GM12878 (cell line): ENCODE results near the gene CPEB3. TPM values are rescaled to one million over a fixed set of nuclear protein-coding genes. Genes with fewer than 3 reads are reported as not detected.

ENCODE experiments used
- ATAC-seq: fragments of 200-7000 bp; cut with Tn5 transposase; 3 replicates; pipeline ENCODE4 v1.9.1; 2020; ENCODE audit warnings: mild to moderate bottlenecking, moderate library complexity
- BruUV-seq: library from RNA; stranded (reverse); fragments of 400-500 nt; replicated peaks from 2 replicates; lab custom pipeline; 2021; lab: Mats Ljungman, UMichigan
- CTCF ChIA-PET: fragments of 300-600 bp; sonication (Branson Sonifier 250); formaldehyde crosslinking; extraction: SDS; loops from one replicate; lab custom pipeline; 2021; ENCODE audit warnings: inconsistent platforms; lab: Yijun Ruan, JAX
- POLR2A ChIA-PET: fragments of 350-600 bp; formaldehyde crosslinking; extraction: SDS; loops from one replicate; lab custom pipeline; 2021; ENCODE audit warnings: inconsistent platforms; lab: Charles Lee
- RAD21 ChIA-PET: fragments of 300-600 bp; sonication (Branson Sonifier 250); formaldehyde crosslinking; loops from one replicate; lab custom pipeline; 2023; ENCODE audit warnings: antibody characterized with exemption; ENCODE audit not compliant: unreplicated experiment; lab: Charles Lee
- SMC1A ChIA-PET: fragments of 300-600 bp; sonication (Branson Sonifier 250); formaldehyde crosslinking; loops from one replicate; lab custom pipeline; 2023; ENCODE audit not compliant: unreplicated experiment, uncharacterized antibody; lab: Charles Lee
- DNase-seq: peaks from one replicate; pipeline ENCODE4 v3.0.0-alpha.2; 2011; ENCODE audit warnings: low read depth, low spot score
- FAIRE-seq: peaks from 3 replicates; lab custom pipeline; 2011; peaks lifted over from hg19 to GRCh38; lab: Jason Lieb, UNC
- H2AFZ ChIP-seq: 2 replicates; pipeline ENCODE4 v1.6.0; 2011; ENCODE audit warnings: low read depth, low read length, control low read depth; ENCODE audit not compliant: control insufficient read depth
- H3K27ac ChIP-seq: 2 replicates; pipeline ENCODE4 v1.5.1; 2011; ENCODE audit warnings: control low read depth; ENCODE audit not compliant: control insufficient read depth, insufficient read depth
- H3K27me3 ChIP-seq, 2 experiments: replicated peaks in 1 of 2; 2 replicates each; pipeline versions ENCODE4 v1.6.0 to v1.6.1; 2011; ENCODE audit warnings: low read length in 1 of 2; ENCODE audit not compliant: control insufficient read depth in 2 of 2, insufficient read depth in 2 of 2
- H3K36me3 ChIP-seq, 2 experiments: 2 replicates each; pipeline ENCODE4 v1.5.1; 2011; ENCODE audit warnings: low read length in 1 of 2; ENCODE audit not compliant: control insufficient read depth in 2 of 2, insufficient read depth in 2 of 2
- H3K4me1 ChIP-seq: 2 replicates; pipeline ENCODE4 v1.6.1; 2011; ENCODE audit warnings: mild to moderate bottlenecking, low read length, moderate library complexity, mixed read lengths; ENCODE audit not compliant: control insufficient read depth, insufficient read depth
- H3K4me2 ChIP-seq: 2 replicates; pipeline ENCODE4 v1.6.0; 2011; ENCODE audit warnings: control low read depth; ENCODE audit not compliant: control insufficient read depth, insufficient read depth
- H3K4me3 ChIP-seq: fragments of 200-600 bp; sonication (generic); 2 replicates; pipeline ENCODE4 v1.5.1; 2016
- H3K79me2 ChIP-seq: 2 replicates; pipeline ENCODE4 v1.6.0; 2011; ENCODE audit warnings: low read length; ENCODE audit not compliant: control insufficient read depth, insufficient read depth
- H3K9ac ChIP-seq: 2 replicates; pipeline ENCODE4 v1.8.0; 2011; ENCODE audit warnings: low read length, control low read depth, mixed read lengths; ENCODE audit not compliant: control insufficient read depth, insufficient read depth
- H3K9me3 ChIP-seq: replicated peaks from 3 replicates; pipeline ENCODE4 v1.5.1; 2011; ENCODE audit warnings: mild to moderate bottlenecking, low read length; ENCODE audit not compliant: control insufficient read depth, insufficient read depth
- H4K20me1 ChIP-seq: 2 replicates; pipeline ENCODE4 v1.6.0; 2011; ENCODE audit not compliant: control insufficient read depth, insufficient read depth
- BACH1 ChIP-seq: fragments of 450-650 bp; IDR thresholded peaks from 2 replicates; pipeline ENCODE4 v1.6.1; 2017; ENCODE audit warnings: mild to moderate bottlenecking, borderline replicate concordance
- CHD1 ChIP-seq: IDR thresholded peaks from 2 replicates; pipeline ENCODE4 v1.6.1; 2012; ENCODE audit warnings: low read depth, low read length, improper control_type of control experiment
- ESRRA ChIP-seq: IDR thresholded peaks from 2 replicates; pipeline ENCODE4 v1.6.1; 2012; ENCODE audit warnings: mild to moderate bottlenecking, low read length, improper control_type of control experiment
- NRF1 ChIP-seq: conservative IDR thresholded peaks from 2 replicates; pipeline ENCODE4 v1.6.1; 2011; ENCODE audit warnings: mild to moderate bottlenecking, low read depth, low read length, improper control_type of control experiment
- SP1 ChIP-seq: IDR thresholded peaks from one replicate; pipeline ENCODE4 v1.6.1; 2011; ENCODE audit warnings: low read depth, low read length
- ZNF687 ChIP-seq: fragments of 450-650 bp; IDR thresholded peaks from 2 replicates; pipeline ENCODE4 v1.6.1; 2017; ENCODE audit warnings: mild to moderate bottlenecking, moderate library complexity
- WGBS: methylation state at CpG from one replicate; pipeline ENCODE4 v1.1.6; 2016; ENCODE audit warnings: low lambda C conversion rate; ENCODE audit not compliant: insufficient replicate concordance, insufficient coverage; ENCODE audit errors: missing lambda C conversion rate; 5-methylcytosine and 5-hydroxymethylcytosine counted together
- in situ Hi-C: fragments of 300-500 bp; cut with MboI; formaldehyde crosslinking; loops from 9 replicates; pipeline ENCODE4 v1.14.3; 2018; ENCODE audit warnings: mixed read lengths
- intact Hi-C: fragments of 100-400 bp; cut with micrococcal nuclease; formaldehyde crosslinking; loops from one replicate; pipeline ENCODE4 v1.14.2; 2022; ENCODE audit not compliant: unreplicated experiment
- polyA plus RNA-seq, 11 experiments: library from polyadenylated mRNA; depleted of rRNA in 4 of 11; unstranded in 6 of 11; stranded (reverse) in 5 of 11; fragments of >200 nt; fragmentation: Nextera tagmentation in 4 of 11; fragmentation: Illumina TruSeq in 1 of 11; extraction: Ambion mirVana in 4 of 11; extraction: Trizol in 1 of 11; gene quantifications; 1 replicate in 1 of 11; 2 replicates in 10 of 11; pipeline versions ENCODE4 v1.2.1 to v1.2.3, GENCODE V29; 2011 to 2016; ENCODE audit warnings: inconsistent platforms in 2 of 11, missing spikeins in 2 of 11, low read depth in 1 of 11
- total RNA-seq, 4 experiments: library from RNA; depleted of rRNA in 3 of 4; stranded (reverse); fragments of >200 nt in 3 of 4; fragmentation: Illumina TruSeq in 1 of 4; extraction: Trizol in 1 of 4; gene quantifications; 2 replicates each; pipeline versions ENCODE4 v1.2.1 to v1.2.3, GENCODE V29; 2013 to 2021
- TF ChIP-seq, protein P1 (sequence below): fragments of 450-650 bp; conservative IDR thresholded peaks from 2 replicates; pipeline ENCODE4 v1.6.1; 2017; ENCODE audit warnings: mild to moderate bottlenecking, moderate library complexity
- TF ChIP-seq, protein P2 (sequence below): IDR thresholded peaks from 2 replicates; pipeline ENCODE4 v1.6.1; 2011; ENCODE audit warnings: low read depth, mild to moderate bottlenecking, low read length, moderate library complexity, borderline replicate concordance; ENCODE audit errors: extremely low read depth

CPEB3 gene
- total and polyA plus RNA-seq, 10 of the 15 experiments (the other 5 are each of a cell fraction or from before 2014, with no cell fraction given), result 0.50 to 2.3 (median 1.2) TPM

DNA sequence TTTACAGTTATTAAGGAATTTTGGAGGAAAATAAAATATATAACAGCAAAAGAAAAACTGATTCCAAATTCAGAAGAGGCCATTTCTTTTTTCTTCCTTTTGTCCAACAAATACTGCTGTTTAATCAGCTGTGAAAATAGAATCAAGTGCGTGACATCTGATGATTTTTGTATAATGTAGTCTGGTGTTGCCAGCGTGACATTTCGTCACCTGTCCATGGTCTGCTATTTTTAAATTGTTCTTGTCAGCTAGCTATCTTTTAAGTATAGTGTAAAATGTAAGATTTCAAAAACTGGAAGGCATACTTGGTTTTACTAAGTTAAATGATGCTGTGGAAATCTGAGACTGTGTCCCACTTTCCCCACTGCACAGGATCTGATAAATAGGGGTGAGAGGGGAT lies 105.9 kb downstream of the CPEB3 start (continued):
- TF ChIP-seq, protein P1, sequence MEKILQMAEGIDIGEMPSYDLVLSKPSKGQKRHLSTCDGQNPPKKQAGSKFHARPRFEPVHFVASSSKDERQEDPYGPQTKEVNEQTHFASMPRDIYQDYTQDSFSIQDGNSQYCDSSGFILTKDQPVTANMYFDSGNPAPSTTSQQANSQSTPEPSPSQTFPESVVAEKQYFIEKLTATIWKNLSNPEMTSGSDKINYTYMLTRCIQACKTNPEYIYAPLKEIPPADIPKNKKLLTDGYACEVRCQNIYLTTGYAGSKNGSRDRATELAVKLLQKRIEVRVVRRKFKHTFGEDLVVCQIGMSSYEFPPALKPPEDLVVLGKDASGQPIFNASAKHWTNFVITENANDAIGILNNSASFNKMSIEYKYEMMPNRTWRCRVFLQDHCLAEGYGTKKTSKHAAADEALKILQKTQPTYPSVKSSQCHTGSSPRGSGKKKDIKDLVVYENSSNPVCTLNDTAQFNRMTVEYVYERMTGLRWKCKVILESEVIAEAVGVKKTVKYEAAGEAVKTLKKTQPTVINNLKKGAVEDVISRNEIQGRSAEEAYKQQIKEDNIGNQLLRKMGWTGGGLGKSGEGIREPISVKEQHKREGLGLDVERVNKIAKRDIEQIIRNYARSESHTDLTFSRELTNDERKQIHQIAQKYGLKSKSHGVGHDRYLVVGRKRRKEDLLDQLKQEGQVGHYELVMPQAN, result no peak
- TF ChIP-seq ESRRA (no peak), CHD1 (no peak), SP1 (no peak)

GRCh38 chr10:92183199-92183598 lies 107.7 kb downstream of the CPEB3 start:
- Histone ChIP-seq H3K27me3 (no peaks in the 10 kb centered on the region), H3K79me2 (no peaks in the 10 kb centered on the region)
- CTCF ChIA-PET, result no interaction called here
- TF ChIP-seq NRF1 (no peak), ZNF687 (no peak), BACH1 (no peak)
- TF ChIP-seq, protein P2, sequence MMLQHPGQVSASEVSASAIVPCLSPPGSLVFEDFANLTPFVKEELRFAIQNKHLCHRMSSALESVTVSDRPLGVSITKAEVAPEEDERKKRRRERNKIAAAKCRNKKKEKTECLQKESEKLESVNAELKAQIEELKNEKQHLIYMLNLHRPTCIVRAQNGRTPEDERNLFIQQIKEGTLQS, result no peak
- TF ChIP-seq, all 136 proteins: peak for 0
- H2AFZ ChIP-seq, result no peak overlapping the region
- no peaks in the 10 kb centered on the region for H3K9me3 ChIP-seq
- in situ Hi-C loops, result no loop called here
- no peak for FAIRE-seq
- BruUV-seq, result no TSS peak
- intact Hi-C loops, result loop anchor here (10.0 kb wide), 1 partner anchor 252 kb away; no protein-coding TSS in a partner anchor
- ChIA-PET RAD21 (interaction anchor here (0.6 kb wide), 1 partner anchor 95 kb away, joined by 3 read pairs; no protein-coding TSS in a partner anchor), SMC1A (interaction anchor here (0.6 to 1.9 kb wide), 3 partner anchors 10 to 82 kb away, joined by 3 to 11 read pairs (median 4); no protein-coding TSS in a partner anchor), POLR2A (interaction anchor here (0.6 to 1.3 kb wide), 2 partner anchors 10 to 16 kb away, joined by 3 to 4 read pairs; no protein-coding TSS in a partner anchor)
- H3K9ac ChIP-seq, result no peak overlapping the region
- no peaks in the 10 kb centered on the region for H3K36me3 ChIP-seq
- H3K4me1 ChIP-seq, result peaks cover 7% of the 10 kb centered on the region
- DNase-seq, result no peak
- no peaks in the 10 kb centered on the region for H4K20me1 ChIP-seq
- 75% methylated on average over 4 of the region's 4 CpGs for WGBS
- H3K27ac ChIP-seq, result no peak overlapping the region
- H3K4me2 ChIP-seq, result no peak overlapping the region
- H3K4me3 ChIP-seq, result no peak overlapping the region
- ATAC-seq, result no peak
